ENCODE data around the gene TTC38.

TTC38 gene

DNA sequence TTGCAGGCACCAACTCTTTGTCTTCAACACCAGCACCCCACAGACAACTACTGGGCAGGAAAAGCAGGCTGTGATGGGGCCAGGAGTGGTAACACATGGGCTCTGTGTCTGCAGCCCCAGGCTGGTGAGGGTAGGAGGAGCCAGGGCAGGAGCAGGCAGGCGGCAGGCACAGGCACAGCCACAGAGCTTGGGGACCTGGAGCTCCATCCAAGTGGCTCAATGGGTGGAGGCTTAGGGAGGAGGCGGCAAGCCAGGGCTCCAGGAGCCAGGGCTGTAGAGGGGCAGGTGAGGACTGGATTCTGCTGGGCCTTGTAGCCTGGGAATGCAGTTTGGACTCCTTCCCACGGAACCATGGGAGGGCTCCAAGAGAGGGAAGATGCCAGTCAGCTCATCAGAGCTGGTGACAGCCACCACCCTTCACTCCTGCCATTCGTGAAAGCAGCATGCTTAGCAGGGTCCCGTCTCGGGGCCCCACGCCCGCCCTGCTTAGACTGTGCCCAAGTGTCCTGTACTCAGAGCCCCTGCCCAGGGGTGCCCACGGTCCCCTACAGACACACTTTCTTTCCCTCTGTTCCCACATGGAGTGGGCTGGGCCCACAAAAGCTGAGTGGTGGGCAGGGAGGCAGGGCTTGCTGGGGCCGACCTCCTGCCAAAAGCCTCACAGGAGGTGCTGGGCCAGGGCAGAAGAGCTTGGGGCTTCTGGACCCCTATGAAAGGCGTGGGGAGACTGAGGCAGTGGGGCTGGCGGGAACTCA, 12.4 kb downstream of the TTC38 start:
- DNase-seq = no peak

DNA sequence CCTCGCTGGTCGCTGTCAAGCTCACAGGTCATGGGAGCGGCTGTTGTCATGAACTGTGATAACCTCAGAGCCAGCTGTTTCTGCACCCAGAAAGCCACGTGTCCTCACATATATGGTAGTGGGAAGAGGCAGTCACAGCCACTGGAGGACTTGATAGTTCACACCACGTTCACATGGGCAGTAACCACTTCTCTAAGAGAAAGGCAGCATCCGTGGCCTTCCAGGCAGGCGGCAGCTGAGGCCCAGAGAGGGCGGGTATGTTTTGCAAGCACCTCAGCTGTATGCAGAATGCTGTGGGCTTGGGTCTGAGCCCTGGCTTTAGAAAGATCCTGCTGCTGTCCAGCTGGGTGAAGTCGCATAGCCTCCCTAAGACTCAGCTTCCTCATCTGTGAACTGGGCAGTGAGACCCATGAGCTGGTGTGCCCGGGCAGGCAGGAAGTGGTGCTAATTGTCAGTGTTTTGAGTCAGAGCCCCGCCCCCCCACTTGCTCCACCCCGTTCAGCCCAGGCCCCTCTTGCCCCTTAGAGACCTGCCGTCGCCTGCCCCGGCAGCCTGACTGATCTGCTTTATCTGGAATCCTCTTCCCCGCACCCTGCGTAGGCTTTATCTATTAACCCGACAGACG, 13.3 kb downstream of the TTC38 start:
- DNase-seq = no peak

DNA sequence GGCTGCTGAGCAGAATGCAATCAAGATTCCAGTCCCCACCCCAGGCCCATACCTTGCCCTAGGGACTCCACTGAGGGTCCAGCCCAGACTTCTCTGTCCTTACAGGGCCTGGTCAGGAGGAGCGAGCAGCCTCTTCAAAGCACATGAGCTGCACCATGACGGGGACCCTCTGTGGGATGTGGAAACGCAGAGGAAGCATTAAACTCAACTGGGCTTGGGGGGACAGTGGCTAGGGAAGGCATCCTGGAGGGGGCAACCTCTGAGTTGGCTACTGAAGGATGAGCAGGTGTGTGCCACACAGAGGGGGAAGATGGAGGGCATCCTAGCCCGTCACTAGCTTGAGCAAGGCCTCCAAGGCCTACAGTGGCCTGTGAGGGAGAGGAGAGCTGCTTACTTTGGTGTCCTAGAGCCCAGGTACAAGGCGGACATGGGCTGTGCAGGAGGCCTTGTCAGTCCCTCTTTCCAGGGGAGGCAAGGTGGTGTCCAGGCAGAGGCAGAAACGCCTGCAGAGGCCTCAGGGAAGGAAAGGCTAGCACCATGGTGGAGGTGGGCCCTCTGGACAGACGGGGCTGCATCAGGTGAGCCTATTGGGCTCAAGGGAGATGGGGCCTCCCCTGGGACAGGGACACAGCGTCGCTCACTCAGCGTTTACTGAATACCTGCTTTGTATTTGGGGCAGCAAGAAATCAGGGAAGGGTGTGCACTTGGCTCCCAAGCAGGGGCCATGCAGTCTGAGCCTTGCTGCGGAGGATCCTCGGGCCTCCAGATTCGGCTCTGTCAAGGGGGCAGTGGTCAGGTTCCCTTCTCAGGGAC, 14.3 kb downstream of the TTC38 start:
- DNase-seq = no peak

DNA sequence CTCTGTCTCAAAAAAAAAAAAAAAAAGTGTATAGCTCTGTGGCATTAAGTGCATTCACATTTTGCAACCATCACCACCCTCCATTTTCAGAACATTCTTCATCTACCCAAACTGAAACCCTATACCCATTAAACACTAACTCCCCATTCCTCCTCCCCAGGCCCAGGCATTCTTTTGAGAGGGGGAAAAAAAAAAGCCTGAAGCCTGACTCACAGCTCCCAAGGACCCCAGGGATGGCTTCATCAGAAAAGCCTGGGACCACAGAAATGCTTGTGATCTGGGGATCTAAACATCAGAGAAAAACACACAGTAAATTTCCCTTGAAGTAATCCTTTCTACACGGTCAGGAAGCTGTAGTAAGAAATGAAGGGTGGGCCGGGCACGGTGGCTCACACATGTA, 18.2 kb downstream of the TTC38 start:
- no peak for DNase-seq

DNA sequence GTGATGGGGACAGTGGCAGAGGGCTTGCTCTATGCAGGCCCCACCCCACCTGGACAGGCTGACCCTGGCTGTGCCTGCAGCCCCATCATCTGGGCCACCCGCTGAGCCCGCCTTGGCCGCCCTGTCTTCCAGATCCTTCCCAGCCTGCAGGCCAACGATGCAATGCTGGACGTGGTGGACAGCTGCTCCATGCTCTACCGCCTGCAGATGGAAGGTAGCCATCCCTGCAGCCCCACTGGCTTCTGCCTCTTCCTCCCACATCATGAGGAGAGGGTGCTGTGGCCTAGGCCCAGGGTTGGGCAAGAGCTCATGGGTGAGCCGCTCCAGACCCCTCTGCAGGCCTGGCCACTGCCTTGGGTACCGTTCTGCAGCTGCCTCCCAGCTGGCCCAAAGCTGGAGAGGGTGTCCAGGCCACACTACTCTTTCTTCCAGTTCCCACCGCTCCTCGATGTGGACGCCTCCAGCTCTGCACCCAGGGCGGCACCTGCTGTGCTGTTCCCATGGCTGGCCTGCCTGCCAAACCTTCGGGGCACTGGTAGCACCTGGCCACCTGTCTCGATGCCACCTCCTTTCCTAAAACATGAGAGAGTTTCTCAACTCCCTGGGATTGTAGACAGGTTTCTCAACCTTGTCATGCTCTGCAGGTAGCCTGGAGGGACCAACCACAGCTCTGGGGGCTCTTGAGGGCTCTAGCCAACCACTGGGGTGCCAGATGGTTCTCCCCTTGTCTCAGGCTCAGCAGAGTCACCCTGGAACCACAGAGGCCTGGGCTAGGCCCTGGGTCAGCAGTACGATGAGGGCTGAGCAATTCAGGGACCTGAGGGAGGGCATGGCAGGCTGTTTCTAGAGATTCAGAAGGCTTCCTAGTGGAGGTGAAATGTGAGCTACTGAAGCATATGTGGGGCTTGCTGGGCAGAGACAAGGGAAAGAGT, 19.4 kb downstream of the TTC38 start:
- DNase-seq = no peak

DNA sequence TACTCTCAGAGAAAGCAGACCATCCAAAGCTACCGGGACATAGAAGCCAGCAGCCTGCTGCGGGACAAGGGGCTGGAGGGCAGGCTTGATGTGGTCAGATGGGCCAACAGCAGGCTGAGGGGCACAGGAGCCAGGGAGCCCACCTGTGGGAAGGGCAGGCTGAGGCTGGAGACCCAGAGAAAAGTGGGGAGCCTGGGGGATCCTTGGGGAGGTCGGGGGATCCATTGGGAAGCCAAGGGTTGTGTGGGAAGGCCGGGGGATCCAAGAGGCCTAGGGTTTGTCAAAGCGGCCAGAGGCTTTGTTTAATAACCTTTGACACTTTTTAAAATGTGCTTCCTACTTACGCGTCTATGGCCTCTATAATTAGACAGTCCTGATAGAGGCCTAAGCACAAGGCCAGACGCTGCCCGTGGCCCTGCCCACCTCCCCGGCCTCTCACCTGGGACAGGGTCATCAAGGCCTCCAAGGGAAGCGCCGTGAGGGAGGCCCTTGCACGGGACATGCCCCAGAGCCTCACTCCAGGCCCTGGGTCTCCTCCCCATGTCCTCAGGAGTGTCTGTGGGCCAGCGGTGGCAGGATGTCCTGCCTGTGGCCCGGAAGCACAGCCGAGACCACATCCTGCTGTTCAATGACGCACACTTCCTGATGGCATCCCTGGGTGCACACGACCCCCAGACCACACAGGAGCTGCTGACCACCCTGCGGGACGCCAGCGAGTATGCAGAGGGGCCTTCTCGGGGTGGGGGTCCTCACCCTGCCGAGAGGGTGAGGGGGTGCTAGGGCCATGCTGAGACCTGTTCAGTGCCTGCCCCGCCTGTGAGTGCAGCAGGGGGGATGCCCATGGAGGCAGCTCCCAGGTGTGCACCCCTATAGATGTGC, 20.3 kb downstream of the TTC38 start:
- no peak for DNase-seq

DNA sequence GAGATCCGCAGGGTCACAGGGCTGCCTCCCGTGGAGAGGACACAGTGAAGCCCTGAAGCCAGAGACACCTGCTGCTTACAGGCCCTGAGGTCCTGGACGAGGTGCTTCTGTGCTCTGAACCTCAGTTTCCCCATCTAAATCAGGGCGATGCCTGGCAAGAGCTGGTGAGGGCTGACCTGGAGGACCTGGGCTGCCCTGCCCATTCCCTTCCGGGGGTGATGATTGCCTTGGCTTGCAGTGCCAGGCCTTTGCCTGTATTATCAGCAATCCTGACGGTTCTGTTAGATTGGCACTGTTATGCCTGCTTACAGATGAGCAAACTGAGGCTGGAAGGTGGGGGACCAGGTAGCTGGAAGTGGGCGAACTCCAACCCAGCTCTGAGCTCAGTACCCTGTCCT, 21.0 kb downstream of the TTC38 start:
- no peak for DNase-seq

DNA sequence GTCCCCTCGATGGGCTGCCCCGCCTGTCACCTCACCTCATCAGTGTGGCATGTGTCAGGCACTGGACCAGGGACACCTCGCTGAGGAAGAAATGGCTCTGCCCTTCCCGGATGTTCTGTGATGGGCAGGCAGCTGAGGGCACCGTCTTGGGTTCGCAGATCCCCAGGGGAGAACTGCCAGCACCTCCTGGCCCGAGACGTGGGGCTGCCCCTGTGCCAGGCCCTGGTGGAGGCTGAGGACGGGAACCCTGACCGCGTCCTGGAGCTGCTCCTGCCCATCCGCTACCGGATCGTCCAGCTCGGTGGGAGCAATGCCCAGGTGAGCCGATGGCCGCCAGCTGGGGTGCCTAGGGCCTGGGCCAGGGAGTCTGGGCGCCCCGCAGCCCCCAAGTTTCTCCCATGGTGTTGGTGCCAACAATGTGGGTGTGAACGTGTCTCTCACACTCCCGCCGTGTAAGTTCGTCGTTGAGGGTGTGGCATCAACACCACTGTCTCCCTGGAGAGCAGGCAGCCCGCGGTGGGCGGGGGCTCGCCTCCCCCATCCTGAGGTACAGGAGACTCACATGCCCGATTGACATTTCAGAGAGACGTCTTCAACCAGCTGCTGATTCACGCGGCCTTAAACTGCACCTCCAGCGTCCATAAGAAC, 21.6 kb downstream of the TTC38 start:
- DNase-seq = no peak

DNA sequence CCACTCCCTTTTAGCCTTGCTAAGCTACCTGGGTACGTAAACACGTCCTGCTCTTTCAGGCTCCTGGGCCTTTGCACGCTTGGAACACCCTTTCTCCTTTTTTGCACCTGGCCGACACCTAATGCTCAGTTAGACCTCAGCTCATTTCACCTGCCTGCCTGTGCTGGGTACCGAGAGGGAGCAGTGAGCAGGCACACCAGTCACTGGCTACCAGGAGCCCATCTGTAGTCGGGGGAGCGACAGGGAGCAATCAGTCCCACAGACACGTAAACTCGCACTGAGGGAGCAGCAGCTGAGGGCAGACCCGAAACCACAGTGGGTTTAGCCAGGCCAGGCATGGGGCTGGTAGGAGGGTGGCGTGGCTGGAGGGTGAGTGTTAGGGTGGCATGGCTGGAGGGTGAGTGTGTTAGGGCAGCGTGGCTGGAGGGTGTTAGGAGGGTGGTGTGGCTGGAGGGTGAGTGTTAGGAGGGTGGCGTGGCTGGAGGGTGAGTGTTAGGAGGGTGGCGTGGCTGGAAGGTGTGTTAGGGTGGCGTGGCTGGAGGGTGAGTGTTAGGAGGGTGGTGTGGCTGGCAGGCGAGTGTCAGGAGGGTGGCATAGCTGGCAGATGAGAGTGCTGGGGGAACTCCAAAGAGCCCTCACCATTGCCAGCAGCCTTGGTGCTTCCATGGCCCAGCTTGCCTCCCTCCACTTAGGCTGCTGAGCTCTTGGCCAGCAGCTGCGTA, 22.5 kb downstream of the TTC38 start:
- DNase-seq = no peak

DNA sequence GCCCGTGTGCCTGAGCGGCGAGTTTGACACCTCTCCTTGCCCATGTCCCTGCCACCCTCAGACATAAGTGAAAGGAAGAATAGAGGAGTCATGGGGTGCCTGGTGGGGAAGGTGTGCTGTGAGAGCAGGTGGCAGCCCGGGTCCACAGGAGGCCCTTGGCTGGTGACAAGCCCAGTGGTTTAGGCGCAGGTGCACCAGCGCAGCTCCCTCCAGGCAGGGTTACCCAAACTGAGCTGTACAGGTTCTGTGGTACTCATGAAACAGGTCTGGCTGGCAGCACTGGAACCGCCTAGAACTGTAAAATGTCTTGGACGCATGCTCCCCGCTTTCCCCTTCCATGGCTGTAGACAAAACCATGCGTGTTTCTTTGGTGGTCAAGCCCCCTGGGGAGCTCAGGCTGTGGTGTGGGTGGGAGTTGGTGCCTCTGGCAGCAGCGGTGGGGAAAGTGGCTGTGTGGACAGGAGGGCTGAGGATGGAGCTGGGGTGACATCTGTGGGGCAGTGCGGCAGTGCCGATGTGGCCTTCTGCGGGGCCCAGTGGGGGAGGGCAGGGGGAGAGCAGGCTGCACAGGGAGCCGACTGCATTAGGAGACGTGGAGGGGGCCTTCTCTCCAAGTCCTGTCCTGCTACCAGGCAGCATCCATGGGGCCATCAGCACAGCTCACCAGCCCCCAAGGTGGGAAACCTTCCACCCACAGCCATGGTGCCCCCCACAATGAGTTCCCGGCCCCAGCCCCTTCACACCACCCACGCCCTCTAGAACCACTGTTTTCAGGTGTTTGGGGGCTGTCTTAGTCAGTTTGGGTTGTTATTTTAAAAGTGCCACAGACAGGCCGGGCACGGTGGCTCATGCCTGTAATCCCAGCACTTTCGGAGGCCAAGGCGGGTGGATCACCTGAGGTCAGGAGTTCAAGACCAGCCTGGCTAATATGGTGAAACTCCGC, 23.3 kb downstream of the TTC38 start:
- no peak for DNase-seq

DNA sequence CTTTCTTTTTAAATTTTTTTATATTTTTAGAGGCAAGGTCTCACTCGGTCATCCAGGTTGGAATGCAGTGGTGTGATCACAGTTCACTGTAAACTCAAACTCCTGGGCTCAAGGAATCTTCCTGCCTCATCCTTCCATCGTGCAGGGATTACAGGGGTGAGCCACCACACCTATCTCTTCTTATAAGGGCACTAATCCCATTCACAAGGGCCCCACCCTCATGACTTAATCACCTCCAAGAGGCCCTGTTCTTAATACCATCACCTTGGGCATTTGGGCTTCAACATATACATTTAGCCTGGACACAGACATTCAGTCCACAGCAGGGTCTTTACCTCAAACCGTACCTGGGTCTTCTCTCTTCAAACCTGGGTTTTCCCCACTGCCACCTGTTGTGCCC, 24.4 kb downstream of the TTC38 start:
- DNase-seq = no peak

DNA sequence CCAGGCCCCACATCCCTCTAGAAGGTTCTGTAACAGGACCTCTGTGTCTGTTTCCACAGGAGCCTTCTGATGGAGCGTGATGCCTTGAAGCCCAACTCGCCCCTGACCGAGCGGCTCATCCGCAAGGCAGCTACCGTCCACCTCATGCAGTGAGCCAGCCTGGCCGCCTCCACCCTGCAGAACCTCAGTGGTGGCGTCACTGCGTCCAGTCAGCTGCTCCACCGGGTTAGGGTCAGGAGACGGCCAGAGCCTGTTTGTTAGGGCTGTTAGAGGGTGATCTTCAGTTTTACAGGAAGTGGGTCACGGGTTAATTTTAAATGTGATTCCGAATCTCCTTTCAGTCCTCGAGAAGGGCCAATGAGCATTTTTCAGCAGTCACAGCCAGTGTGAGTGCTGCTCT, 24.9 kb downstream of the TTC38 start:
- DNase-seq = peak; percentile 41

DNA sequence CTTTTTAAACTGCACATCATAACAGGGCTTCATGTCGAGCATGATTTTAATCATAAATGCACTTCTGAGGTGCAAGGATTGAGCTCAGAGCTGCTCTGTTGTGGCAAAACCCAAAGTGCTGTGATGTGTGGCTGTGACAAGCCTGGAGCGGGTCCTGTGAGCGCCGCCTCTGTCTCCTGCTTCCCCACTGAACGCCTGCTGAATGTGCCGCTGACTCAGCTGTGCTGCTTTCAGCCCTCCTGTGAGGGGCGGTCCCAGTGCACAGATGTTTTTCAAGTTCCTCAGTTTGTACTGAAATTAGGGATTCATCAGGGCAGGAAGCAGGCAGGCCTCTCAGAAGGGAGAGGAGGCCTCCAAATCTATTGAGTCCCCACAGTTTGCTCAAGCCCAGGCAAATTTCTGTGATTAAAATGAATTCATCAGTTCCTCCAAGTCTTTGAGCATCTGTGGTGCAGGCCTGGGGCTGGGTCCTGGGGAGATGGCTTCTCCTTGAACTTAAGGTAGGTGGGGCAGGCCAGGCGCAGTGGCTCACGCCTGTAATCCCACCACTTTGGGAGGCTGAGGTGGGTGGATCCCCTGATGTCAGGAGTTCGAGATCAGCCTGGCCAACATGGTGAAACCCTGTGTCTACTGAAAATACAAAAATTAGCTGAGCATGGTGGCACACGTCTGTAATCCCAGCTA, 25.9 kb downstream of the TTC38 start:
- peak; percentile 77 for DNase-seq

DNA sequence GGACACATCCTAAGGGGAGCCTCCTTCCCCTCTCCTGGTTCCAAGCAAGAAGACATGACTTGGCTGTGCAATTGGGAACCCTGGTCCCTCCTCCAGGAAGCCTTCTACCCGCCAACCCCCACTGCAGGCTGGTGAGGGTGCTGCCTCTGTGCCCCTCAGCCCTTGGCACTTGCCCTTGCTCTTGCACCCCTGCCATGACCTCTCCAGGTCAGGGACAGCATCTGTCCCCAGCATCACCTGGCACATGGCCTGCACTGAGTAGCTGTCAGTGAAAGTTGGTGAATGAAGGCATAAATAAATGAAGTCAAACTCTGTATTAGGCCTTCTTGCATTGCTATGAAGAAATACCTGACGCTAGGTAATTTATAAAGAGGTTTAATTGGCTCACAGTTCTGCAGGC, 27.0 kb downstream of the TTC38 start:
- no peak for DNase-seq

DNA sequence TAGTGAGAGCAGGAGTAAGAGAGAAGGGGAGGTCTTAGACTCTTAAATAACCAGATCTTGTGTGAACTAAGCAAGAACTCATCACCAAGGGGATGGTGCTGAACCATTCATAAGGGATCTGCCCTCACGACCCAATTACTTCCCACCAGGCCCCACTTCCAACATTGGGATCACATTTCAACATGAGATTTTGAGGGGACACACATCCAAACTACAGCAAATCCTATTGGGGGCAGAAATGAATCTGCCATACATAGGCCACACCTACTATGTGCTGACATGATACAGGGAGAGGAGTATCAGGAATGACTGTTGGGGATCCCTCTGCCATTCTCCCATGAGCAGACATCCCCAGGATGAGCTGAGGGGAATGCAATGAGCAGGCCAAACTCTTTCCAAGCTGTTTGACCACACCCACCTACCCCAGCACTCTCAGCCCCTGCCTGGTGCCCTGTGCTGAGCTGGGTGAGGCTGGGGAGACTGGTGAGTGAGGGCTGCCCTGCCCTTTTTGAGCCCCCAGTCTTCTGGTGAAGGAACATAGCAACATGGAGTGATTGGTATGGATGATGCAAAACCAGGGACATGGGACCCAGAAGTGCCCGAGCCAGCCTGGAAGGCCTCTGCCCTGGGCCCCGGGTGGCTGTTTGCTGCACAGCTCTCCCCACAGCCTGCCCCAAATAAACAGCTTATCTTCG, 27.6 kb downstream of the TTC38 start:
- DNase-seq = no peak

DNA sequence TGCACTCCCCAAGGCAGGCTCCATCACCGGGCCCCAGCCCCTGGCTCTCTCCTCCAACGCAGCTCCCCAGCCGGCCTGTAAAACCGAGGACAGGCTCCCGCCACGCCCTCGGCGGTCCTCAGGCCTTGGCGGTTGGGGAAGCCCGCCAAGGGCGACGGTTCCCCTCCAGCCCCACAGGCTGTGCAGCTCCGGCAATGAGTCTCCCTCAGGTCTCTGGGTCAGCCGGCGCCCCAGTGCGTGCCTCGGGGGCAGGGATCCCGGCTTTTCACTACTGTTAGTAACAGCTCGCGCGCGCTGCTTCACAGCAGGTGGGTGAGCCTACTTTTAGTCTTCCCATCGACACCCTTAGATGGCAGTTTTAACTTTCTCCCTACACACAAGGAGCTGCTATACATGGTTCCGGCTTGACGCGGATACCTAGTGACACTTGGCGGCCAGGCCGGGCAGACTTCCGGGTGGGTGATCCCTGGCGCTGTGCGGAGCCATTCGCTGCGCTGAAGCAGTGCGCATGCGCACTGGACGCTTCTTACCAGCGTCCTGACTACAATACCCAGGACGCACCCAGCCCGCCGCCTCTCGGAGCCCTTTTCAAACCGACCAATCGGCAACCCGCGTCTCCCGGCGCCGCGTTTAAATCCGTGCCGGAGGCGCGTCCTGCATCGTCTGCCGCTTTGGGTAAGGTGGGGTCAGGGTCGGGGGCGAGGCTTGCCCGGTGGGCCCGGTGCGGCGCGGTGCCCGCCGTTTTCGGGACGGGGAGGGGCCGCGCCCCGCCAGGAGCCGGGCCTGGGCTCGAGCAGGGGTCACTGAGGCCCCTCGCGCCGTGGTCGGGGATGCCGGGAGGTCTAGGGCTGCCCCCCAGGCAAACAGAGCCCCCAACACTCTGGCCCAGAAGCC, 28.7 kb downstream of the TTC38 start, which contains the start of gene GTSE1:
TSS of gene GTSE1 (plus strand) at position 614 of the 894 bp plus-strand sequence. CDS start 531 bp downstream, outside the sequence.
- peak; percentile 100 for DNase-seq
